ENCODE data around the gene HLA-DOB.

GRCh38 chr6:32764048-32764447, 52.8 kb downstream of the HLA-DOB start:
- TF ChIP-seq CTCF (IDR thresholded peaks at IDR 0.05) (no peak), POLR2A (IDR thresholded peaks at IDR 0.05) (no peak)

Measured in adrenal gland (tissue), 5 donors.